ENCODE results near the gene MINDY4B.

GRCh38 chr3:150951923-150952322, 46.7 kb upstream of the MINDY4B start:
- no peak for TF ChIP-seq POLR2A (IDR thresholded peaks at IDR 0.05)
- TF ChIP-seq CTCF (IDR thresholded peaks at IDR 0.05): no peak
- TF ChIP-seq EP300 (IDR thresholded peaks at IDR 0.05): no peak

All from tibial nerve (tissue), 4 donors.